ENCODE results near the gene PIGQ. TPM values are rescaled to one million over a fixed set of nuclear protein-coding genes. Genes with fewer than 3 reads are reported as not detected.

PIGQ gene
- total RNA-seq, 1 donor from 2014 or later: 16.9 TPM

- DNase-seq (no peak), ATAC-seq (no peak)
- intact Hi-C loops (cut with micrococcal nuclease): no loop called here
Measured at GRCh38 chr16:531494-532125, 38.2 kb upstream of the PIGQ start.

- intact Hi-C loops (cut with micrococcal nuclease): no loop called here
- DNase-seq (no peak), ATAC-seq (no peak)
Measured at GRCh38 chr16:533391-534123, 36.2 kb upstream of the PIGQ start.

- intact Hi-C loops (cut with micrococcal nuclease): no loop called here
- ATAC-seq (no peak), DNase-seq (no peak)
Measured at GRCh38 chr16:534135-534534, 35.6 kb upstream of the PIGQ start.

GRCh38 chr16:534856-535445, 34.8 kb upstream of the PIGQ start:
- DNase-seq: no peak
- ATAC-seq: no peak
- intact Hi-C loops (cut with micrococcal nuclease): no loop called here

- ATAC-seq (peak; percentile 30), DNase-seq (no peak)
- intact Hi-C loops (cut with micrococcal nuclease): no loop called here
Measured at GRCh38 chr16:535446-536405, 34.0 kb upstream of the PIGQ start.

- intact Hi-C loops (cut with micrococcal nuclease): no loop called here
- no peak for DNase-seq
- ATAC-seq: no peak
Measured at GRCh38 chr16:536746-537145, 33.0 kb upstream of the PIGQ start.

GRCh38 chr16:537415-538335, 32.1 kb upstream of the PIGQ start:
- ATAC-seq: no peak
- intact Hi-C loops (cut with micrococcal nuclease): no loop called here
- no peak for DNase-seq

GRCh38 chr16:539901-540530, 29.8 kb upstream of the PIGQ start:
- no peak for DNase-seq
- intact Hi-C loops (cut with micrococcal nuclease): no loop called here
- ATAC-seq: no peak

- DNase-seq: no peak
- ATAC-seq: no peak
- intact Hi-C loops (cut with micrococcal nuclease): no loop called here
Measured at GRCh38 chr16:540645-541340, 29.0 kb upstream of the PIGQ start.

GRCh38 chr16:543301-544164, 26.2 kb upstream of the PIGQ start:
- DNase-seq (no peak), ATAC-seq (no peak)
- intact Hi-C loops (cut with micrococcal nuclease): no loop called here

- no peak for DNase-seq
- no peak for ATAC-seq
- intact Hi-C loops (cut with micrococcal nuclease): no loop called here
Measured at GRCh38 chr16:544517-544916, 25.3 kb upstream of the PIGQ start.

GRCh38 chr16:546909-547770, 22.6 kb upstream of the PIGQ start:
- DNase-seq (peak; percentile 80), ATAC-seq (peak; percentile 72)
- intact Hi-C loops (cut with micrococcal nuclease): no loop called here

- no peak for DNase-seq
- ATAC-seq: no peak
- intact Hi-C loops (cut with micrococcal nuclease): no loop called here
Measured at GRCh38 chr16:548586-548985, 21.2 kb upstream of the PIGQ start.

- intact Hi-C loops (cut with micrococcal nuclease): no loop called here
- ATAC-seq: no peak
- no peak for DNase-seq
Measured at GRCh38 chr16:549544-550263, 20.1 kb upstream of the PIGQ start.

GRCh38 chr16:551210-551609, 18.6 kb upstream of the PIGQ start:
- intact Hi-C loops (cut with micrococcal nuclease): no loop called here
- no peak for DNase-seq

More at GRCh38 chr16:551210-551609, 18.6 kb upstream of the PIGQ start:
- no peak for ATAC-seq
